Measurements from ENCODE around the gene HNRNPM. TPM values are rescaled to one million over a fixed set of nuclear protein-coding genes. Genes with fewer than 3 reads are reported as not detected.

HNRNPM gene
- total and polyA plus RNA-seq, 2 donors (not counting 1 experiment from before 2014, with no cell fraction given), result 137 to 221 TPM

- CTCF ChIA-PET, result no interaction called here
- H3K36me3 ChIP-seq (replicated peaks in 1 of 2; ENCODE audit: control extremely low read depth in 1 of 2, control insufficient read depth in 1 of 2, extremely low read depth in 1 of 2, insufficient read depth in 2 of 2, low read length in 1 of 2), result peaks cover 3 to 56% of the 10 kb centered on the region in 2 experiments
- Mint-ChIP-seq H3K4me3 (no peak overlapping the region), H3K27me3 (no peaks in the 10 kb centered on the region), H3K4me1 (peaks cover 2% of the 10 kb centered on the region), H3K27ac (no peak overlapping the region), H3K9me3 (ENCODE audit: insufficient read depth) (no peaks in the 10 kb centered on the region)
- no peak overlapping the region for H3K27ac ChIP-seq (ENCODE audit: low read length in 2 of 2)
- H3K9ac ChIP-seq (ENCODE audit: low read length), result no peak overlapping the region
- H3K27me3 ChIP-seq (replicated peaks in 1 of 4; ENCODE audit: control extremely low read depth in 1 of 4, control insufficient read depth in 3 of 4, insufficient read depth in 4 of 4, low read length in 3 of 4), result no peaks in the 10 kb centered on the region
- WGBS (ENCODE audit: insufficient coverage), result 76% methylated on average over 3 of the region's 4 CpGs
- POLR2A ChIA-PET, result no interaction called here
- H3K4me2 ChIP-seq (replicated peaks; ENCODE audit: low read depth, low read length, poor library complexity, severe bottlenecking), result no peak overlapping the region
- DNase-seq (no peak), ATAC-seq (ENCODE audit: low read depth) (no peak)
- TF ChIP-seq EZH2 (IDR thresholded peaks at IDR 0.05; ENCODE audit: borderline replicate concordance, insufficient read depth, low read depth, low read length, poor library complexity, severe bottlenecking), result no peak
- no peaks in the 10 kb centered on the region for H3K79me2 ChIP-seq (ENCODE audit: control insufficient read depth, insufficient read depth, low read length)
- H2AFZ ChIP-seq (ENCODE audit: insufficient read depth, low read depth, low read length, poor library complexity, severe bottlenecking), result no peak overlapping the region
- H3K9me3 ChIP-seq (ENCODE audit: control extremely low read depth in 1 of 3, control insufficient read depth in 2 of 3, insufficient read depth in 1 of 3, low read length in 2 of 3), result peaks cover 0 to 7% (median 0%) of the 10 kb centered on the region in 3 donors
- H3K4me1 ChIP-seq (ENCODE audit: control insufficient read depth in 2 of 2, insufficient read depth in 2 of 2, low read length in 2 of 2), result no peaks in the 10 kb centered on the region
- H4K20me1 ChIP-seq (ENCODE audit: control insufficient read depth, insufficient read depth, low read length, poor library complexity, severe bottlenecking), result no peaks in the 10 kb centered on the region
- no peak overlapping the region for H3K4me3 ChIP-seq (ENCODE audit: control extremely low read depth in 1 of 5, extremely low read depth in 1 of 5, insufficient read depth in 1 of 5, low read depth in 2 of 5, low read length in 4 of 5)
- intact Hi-C loops (cut with micrococcal nuclease), result no loop called here
These were observed 83.7 kb downstream of the HNRNPM start for GRCh38 chr19:8528500-8528899.

- H3K79me2 ChIP-seq (ENCODE audit: control insufficient read depth, insufficient read depth, low read length), result no peaks in the 10 kb centered on the region
- no peaks in the 10 kb centered on the region for H3K4me1 ChIP-seq (ENCODE audit: control insufficient read depth in 2 of 2, insufficient read depth in 2 of 2, low read length in 2 of 2)
- H2AFZ ChIP-seq (ENCODE audit: insufficient read depth, low read depth, low read length, poor library complexity, severe bottlenecking), result no peak overlapping the region
- DNase-seq (no peak), ATAC-seq (ENCODE audit: low read depth) (no peak)
- no peaks in the 10 kb centered on the region for H4K20me1 ChIP-seq (ENCODE audit: control insufficient read depth, insufficient read depth, low read length, poor library complexity, severe bottlenecking)
- ChIA-PET CTCF (no interaction called here), POLR2A (no interaction called here)
- no peak overlapping the region for H3K4me3 ChIP-seq (ENCODE audit: control extremely low read depth in 1 of 5, extremely low read depth in 1 of 5, insufficient read depth in 1 of 5, low read depth in 2 of 5, low read length in 4 of 5)
- H3K36me3 ChIP-seq (replicated peaks in 1 of 2; ENCODE audit: control extremely low read depth in 1 of 2, control insufficient read depth in 1 of 2, extremely low read depth in 1 of 2, insufficient read depth in 2 of 2, low read length in 1 of 2), result peaks cover 3 to 54% of the 10 kb centered on the region in 2 experiments
- H3K4me1 Mint-ChIP-seq, result peaks cover 2% of the 10 kb centered on the region
- H3K4me3 Mint-ChIP-seq, result no peak overlapping the region
- H3K9me3 ChIP-seq (ENCODE audit: control extremely low read depth in 1 of 3, control insufficient read depth in 2 of 3, insufficient read depth in 1 of 3, low read length in 2 of 3), result peaks cover 0 to 7% (median 0%) of the 10 kb centered on the region in 3 donors
- H3K27me3 ChIP-seq (replicated peaks in 1 of 4; ENCODE audit: control extremely low read depth in 1 of 4, control insufficient read depth in 3 of 4, insufficient read depth in 4 of 4, low read length in 3 of 4), result no peaks in the 10 kb centered on the region
- no peak overlapping the region for H3K27ac ChIP-seq (ENCODE audit: low read length in 2 of 2)
- TF ChIP-seq EZH2 (IDR thresholded peaks at IDR 0.05; ENCODE audit: borderline replicate concordance, insufficient read depth, low read depth, low read length, poor library complexity, severe bottlenecking), result no peak
- TF ChIP-seq CTCF (IDR thresholded peaks at IDR 0.05), result no peak
- intact Hi-C loops (cut with micrococcal nuclease), result no loop called here
- no peaks in the 10 kb centered on the region for H3K27me3 Mint-ChIP-seq
- WGBS (ENCODE audit: insufficient coverage), result 98% methylated on average over 4 of the region's 4 CpGs
- H3K27ac Mint-ChIP-seq, result no peak overlapping the region
- no peak overlapping the region for H3K4me2 ChIP-seq (replicated peaks; ENCODE audit: low read depth, low read length, poor library complexity, severe bottlenecking)
- H3K9ac ChIP-seq (ENCODE audit: low read length), result no peak overlapping the region
- H3K9me3 Mint-ChIP-seq (ENCODE audit: insufficient read depth), result no peaks in the 10 kb centered on the region
These were observed 84.7 kb downstream of the HNRNPM start for GRCh38 chr19:8529369-8530006.

Measured in B cell (primary cell).